HEK293T (cell line): Measurements from ENCODE around the gene ARR3.

Experiments used
- FOXA1 ChIP-seq: fragments of 450-650 bp; IDR thresholded peaks from 2 replicates; pipeline ENCODE4 v1.6.1; 2016; ENCODE audit warnings: mild to moderate bottlenecking
- FOXM1 ChIP-seq: fragments of 450-650 bp; IDR thresholded peaks from 2 replicates; pipeline ENCODE4 v1.6.1; 2017; ENCODE audit warnings: mild to moderate bottlenecking, borderline replicate concordance
- L3MBTL2 ChIP-seq: fragments of 450-650 bp; conservative IDR thresholded peaks from 2 replicates; pipeline ENCODE4 v1.6.1; 2016; ENCODE audit warnings: mild to moderate bottlenecking
- SP1 ChIP-seq: fragments of 450-650 bp; IDR thresholded peaks from 2 replicates; pipeline ENCODE4 v1.6.1; 2017
- SUZ12 ChIP-seq: fragments of 450-650 bp; IDR thresholded peaks from 2 replicates; pipeline ENCODE4 v1.6.1; 2016; ENCODE audit warnings: mild to moderate bottlenecking
- TARDBP ChIP-seq: fragments of 450-650 bp; IDR thresholded peaks from 2 replicates; pipeline ENCODE4 v1.6.1; 2016
- ZNF384 ChIP-seq: fragments of 450-650 bp; IDR thresholded peaks from 2 replicates; pipeline ENCODE4 v1.6.1; 2016

GRCh38 chrX:70331161-70331560 is 63.0 kb downstream of the ARR3 start:
- TF ChIP-seq SUZ12 = no peak
- TF ChIP-seq FOXM1 = no peak
- no peak for TF ChIP-seq FOXA1
- TF ChIP-seq SP1 = no peak
- TF ChIP-seq L3MBTL2 = no peak
- TF ChIP-seq ZNF384 = no peak
- no peak for TF ChIP-seq TARDBP
